HG03432 (cell line): Measurements from ENCODE around the gene CCDC141.
A peak's percentile ranks its signal among the peaks of the same experiment; 100 is the strongest.

Experiments
- ATAC-seq: cut with Tn5 transposase; IDR thresholded peaks from one replicate; pipeline ENCODE4 v1.9.1; 2021; ENCODE audit warnings: mild to moderate bottlenecking, moderate library complexity; ENCODE audit not compliant: unreplicated experiment

Gene CCDC141

DNA sequence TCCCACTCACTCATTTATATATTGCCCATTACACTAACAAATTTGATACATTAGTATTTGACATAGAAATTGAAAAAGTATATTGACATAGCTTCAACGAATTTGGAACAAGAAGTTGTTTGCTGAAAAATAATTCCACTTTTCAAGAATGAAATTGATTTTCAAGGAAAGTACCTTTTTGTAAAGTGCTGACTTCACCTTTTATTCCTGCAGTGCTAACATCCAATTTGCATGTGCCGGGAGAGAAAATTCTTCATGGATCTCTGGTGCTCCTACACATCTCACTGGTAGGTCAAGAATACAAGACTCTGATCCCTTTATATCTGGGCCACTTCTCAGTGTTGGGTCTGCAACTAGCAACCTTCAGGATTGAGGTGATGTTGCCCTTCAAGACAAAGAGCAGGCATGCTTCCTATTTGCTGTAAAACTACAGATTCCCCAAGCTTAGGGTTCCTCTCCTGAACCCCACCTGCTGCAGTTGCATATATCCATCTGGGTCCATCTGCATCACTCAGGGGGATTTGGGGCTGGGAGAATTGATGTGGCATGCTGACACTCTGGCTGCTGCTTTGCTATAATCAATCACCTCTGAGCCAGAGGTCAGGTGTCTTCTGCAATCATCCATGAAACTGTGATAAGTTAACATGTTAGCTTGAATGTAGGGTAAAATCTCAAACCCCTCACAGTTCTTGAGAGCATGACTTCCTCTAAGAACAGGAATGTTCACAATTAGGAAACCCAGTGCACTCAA, 134.3 kb downstream of the CCDC141 start:
- ATAC-seq = no peak

- peak; percentile 92 for ATAC-seq
Observed at GRCh38 chr2:178914259-178914849, 135.6 kb downstream of the CCDC141 start.

DNA sequence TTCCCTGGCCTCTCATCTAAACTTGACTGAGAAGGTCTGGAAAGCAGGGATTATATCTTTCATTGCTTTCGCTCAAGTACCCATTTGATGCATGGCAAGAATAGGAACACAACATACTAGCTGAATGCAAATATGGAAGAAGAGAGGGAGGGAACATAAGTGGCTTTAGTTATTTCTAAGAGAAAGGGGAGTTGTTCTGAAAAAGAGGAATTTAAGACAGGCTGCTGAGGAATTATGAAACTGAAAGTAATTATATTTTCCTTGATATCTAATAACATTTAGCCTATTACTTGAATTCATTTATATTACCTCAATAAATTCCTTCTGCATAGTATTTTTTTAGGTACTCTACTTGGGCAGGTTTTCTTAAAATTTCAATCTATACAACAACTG, 136.9 kb downstream of the CCDC141 start:
- no peak for ATAC-seq

DNA sequence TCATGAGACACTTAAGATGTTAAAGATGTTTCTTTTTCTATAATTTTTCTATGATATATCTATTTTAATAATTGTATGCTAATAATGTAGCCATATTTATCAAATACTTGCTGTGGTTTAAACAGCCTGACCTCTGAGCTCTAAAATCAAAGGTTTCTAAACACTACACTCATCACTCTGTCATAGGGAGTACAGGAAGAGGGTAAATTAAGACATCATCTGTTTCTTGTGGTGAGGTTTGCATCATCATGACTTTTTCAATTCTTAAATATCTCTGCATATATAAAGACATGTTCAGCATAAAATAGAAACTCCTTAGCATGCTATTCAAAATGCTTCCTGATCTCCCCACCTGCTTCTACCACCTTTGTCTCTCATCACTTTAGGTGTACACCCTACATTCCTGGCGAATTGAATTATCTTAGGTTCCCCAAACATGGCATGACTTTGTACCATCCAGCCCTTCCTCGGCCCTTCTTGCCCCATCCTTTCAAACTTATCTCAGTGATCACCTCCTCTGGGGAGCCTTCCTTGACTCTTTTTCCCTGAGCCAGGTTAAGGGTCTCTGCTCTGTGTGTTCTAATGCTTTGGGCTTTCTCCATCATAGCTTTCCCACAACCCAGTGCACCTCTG, 137.4 kb downstream of the CCDC141 start:
- no peak for ATAC-seq

GRCh38 chr2:178911039-178911438, 138.9 kb downstream of the CCDC141 start:
- ATAC-seq = no peak

- no peak for ATAC-seq
Observed at GRCh38 chr2:178910005-178910404, 139.9 kb downstream of the CCDC141 start.

- ATAC-seq = no peak
Observed at GRCh38 chr2:178909507-178909906, 140.4 kb downstream of the CCDC141 start.

DNA sequence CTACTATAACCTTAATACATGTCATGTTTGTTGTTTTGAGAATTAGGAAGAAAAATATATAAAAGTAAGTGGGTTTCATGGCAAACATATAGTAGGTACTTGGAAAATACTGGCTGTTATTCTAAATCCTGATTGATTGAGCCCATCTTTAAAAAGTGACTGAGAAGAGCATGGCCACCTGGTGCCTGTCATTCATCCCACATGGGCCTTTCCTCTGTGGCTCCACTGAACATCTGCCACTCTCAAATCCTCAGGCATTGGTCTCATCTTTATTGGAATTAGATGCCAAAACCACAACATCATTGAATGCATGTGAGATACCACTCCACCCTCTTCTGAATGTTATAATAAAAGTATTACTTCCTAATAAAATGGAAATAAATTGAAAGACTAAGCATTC, 141.1 kb downstream of the CCDC141 start:
- ATAC-seq = no peak

DNA sequence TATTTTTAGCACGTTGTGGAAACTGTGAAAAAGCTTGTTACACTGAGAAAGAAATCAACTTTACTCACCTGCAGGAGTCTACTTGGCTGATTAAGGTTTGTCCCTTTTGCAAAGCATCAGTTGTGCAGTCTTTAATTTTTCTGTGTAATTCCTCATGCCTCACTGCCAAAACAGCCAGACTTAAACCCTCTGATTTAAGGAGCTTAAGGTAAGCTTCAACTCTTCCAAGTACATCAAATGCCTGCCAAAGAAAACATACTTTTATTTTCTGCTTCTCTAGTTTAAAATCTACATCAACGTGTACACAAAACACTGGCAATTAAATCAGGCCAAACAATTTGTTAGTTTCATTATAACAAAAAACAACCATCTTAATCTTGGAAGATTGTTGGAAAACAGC, 144.7 kb downstream of the CCDC141 start:
- no peak for ATAC-seq

DNA sequence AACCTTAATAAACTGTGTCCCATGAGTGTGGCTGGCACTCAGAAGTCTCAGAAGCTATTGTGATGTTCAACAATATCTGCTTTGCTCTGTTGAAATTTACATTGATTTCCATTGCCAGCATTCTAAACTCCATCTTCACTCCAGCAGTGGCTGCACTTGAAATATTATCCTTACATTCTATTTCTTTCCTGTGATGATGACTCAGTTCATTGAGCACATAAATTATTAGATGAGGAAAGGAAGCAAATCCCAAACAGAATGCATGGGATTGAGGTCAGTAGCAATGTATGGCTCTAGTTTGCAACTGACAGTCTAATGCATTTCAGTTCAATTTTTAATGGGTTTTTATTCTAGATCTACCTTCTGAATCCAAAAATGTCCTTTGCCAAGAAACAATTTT, 150.3 kb downstream of the CCDC141 start:
- no peak for ATAC-seq

DNA sequence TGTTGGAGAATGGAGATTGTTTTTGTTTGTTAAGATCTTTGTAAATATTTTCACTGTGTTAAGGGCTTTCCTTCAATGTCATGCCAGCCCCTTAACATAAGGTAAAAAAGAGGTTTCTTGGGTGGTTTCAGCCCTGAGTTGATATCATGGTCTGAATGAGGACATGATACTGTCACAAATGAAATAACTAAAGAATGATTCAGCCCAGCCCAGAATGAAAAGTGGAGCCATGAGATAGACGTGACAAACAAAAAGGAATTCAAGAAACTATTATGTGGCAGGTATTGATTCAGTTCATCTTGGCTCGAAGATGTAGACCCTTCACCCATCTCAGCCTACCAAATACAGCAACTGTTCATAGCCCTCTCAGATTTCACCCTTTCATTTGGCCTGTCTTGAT, 154.1 kb downstream of the CCDC141 start:
- ATAC-seq = no peak

- ATAC-seq = no peak
Observed at GRCh38 chr2:178895171-178895570, 154.8 kb downstream of the CCDC141 start.

GRCh38 chr2:178892751-178893625, 156.9 kb downstream of the CCDC141 start:
- no peak for ATAC-seq

GRCh38 chr2:178891959-178892485, 157.9 kb downstream of the CCDC141 start:
- ATAC-seq = no peak

DNA sequence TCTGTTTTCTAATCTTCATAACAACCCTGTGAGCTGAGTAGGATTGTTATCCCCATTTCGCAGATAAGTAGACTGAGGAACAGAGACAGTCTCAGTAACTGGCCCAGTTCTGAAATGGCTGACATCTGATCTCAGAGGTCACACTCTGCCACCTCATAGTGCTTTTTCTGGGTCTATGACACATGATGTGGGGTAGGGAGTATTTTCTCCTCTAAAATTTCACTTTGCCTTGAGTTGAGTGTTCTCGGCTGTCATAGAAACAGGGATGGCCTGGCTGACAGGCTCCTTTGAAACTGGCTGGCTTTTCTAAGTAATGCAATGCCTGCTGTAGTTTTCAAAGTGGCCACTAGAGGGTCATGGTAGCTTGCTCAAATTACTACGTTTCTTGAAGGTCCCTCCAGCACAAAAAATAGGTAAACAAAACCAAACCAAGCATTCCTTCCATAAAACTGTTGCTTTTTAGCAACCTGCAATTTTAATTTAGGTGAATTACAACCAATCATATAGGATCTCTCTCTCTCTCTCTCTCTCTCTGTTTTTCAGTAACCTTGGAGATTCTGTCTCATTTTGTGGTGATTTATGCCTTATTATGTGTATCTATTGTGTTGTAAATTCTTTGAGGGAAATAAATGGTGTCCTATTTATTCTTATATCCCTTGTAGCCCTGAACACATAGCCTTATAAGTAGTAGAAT, 158.5 kb downstream of the CCDC141 start:
- ATAC-seq = peak; percentile 95

DNA sequence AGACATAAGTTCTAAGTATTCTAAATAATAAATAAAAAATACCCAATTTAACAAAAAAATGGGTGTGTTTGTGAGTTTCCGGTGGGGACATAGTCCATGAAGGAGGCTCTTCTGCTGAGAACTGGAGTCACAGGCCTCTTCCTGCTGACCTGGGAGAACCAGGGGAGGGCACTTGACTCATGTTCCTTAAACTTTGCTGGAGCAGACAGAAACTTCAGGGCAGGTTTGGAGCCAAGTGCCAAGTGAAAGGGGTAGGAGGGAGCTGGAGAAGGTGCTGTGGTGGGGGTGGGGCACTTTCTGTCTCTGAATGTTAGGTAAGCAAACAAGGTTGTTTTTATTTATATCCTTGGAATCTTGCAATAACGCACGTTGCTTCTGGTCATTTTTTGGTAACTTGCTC, 163.9 kb downstream of the CCDC141 start:
- no peak for ATAC-seq

GRCh38 chr2:178884440-178884839, 165.5 kb downstream of the CCDC141 start:
- ATAC-seq = no peak

GRCh38 chr2:178882666-178883440, 167.1 kb downstream of the CCDC141 start:
- no peak for ATAC-seq

DNA sequence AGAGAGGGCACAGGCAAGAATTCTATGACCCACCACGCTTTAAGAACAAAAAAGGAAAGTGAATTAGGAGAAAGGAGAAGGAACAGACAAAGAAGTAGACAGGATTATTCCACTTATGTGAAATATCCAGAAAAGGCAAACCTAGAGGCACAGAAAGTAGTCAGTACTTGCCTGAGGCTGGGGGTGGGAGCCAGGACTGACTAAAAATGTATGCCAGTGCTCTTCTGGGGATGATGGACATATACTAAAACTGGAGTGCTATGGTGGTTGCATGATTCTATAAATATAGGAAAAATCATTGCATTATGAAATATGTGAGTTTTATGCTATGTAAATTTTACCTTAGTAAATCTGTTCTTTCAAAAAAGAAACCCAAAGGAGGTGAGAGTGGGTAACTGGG, 168.9 kb downstream of the CCDC141 start:
- no peak for ATAC-seq

DNA sequence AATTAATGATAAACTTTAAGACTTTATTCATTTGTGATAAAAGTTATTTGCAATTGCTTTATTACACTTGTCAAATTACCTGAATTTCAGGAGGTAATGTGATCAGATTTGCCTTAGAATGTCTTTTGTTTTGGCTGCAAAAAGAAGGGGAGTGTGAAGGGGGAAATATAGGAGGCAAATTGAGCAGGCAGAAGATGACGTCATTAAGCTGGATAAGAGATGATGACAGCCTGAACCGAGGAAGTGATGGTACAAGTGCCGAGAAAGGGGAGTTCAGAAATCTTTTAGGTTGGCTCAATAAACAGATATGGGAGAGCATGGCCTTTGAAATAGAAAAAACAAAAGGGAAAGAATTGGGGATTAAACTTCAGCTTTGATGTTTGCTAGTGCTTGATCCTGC, 169.7 kb downstream of the CCDC141 start:
- ATAC-seq = no peak
